HK-2 (cell line): Measurements from ENCODE around the gene ZNF302.
"Not testable (repeated sequence)": the region's sequence is repeated elsewhere in the genome, so short reads cannot be mapped to it uniquely, and the experiment has no call there.

Source experiments
- DNase-seq: peaks from one replicate; pipeline ENCODE4 v3.0.0-alpha.2; 2018; ENCODE audit not compliant: unreplicated experiment

The ZNF302 gene

DNA sequence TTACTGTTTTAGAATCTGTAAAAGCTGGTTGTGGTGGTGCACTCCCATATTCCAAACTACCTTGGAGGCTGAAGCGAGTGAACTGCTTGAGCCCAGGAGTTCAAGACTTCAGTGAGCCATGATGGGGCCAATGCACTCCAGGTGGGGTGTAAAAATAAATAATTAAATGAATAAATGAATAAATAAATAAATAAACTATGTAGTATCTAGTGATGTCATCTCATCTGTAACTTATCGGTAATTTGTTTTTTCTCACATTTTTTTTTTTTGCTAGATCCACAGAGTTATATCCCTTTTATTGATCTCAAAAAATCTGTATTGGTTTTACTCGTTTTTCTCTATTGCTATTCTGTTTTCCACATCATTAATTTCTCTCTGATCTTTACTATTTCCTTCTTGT is 5.5 kb upstream of the ZNF302 start:
- no peak for DNase-seq

DNA sequence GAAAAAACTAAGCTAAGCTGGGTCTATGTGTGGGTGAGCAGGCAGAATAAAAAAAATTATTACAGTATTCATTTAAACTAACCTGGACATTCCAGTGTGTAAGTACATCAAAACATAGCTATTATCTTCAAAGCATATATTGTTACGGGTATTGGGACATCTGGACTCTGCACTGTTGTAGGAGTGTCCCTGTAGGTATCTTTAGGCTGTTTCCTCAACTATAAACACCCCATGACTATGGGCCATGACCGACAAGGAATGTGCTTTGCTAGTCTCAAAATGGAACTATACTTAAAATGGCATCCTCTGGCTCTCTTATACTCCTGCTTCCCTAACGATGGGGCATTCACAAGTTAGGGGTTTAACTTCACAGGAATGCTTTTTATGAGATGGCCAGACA is 3.9 kb upstream of the ZNF302 start:
- no peak for DNase-seq

DNA sequence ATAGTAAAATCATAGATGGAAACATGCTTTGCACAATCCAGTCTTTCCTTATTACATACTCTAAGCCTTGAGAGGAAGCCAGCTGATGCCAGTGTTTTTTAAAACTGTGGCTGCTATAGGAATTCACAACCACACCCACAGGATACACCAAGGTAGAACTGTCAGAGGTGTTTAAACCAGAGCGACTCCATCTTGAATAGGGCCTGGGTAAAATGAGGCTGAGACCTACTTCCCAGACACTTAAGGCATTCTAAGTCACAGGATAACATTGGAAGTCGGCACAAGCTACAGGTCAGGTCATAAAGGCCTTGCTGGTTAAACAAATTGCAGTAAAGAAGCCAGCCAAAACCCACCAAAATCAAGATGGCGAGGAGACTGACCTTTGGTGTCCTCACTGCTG is 2.2 kb upstream of the ZNF302 start:
- DNase-seq = no peak

DNA sequence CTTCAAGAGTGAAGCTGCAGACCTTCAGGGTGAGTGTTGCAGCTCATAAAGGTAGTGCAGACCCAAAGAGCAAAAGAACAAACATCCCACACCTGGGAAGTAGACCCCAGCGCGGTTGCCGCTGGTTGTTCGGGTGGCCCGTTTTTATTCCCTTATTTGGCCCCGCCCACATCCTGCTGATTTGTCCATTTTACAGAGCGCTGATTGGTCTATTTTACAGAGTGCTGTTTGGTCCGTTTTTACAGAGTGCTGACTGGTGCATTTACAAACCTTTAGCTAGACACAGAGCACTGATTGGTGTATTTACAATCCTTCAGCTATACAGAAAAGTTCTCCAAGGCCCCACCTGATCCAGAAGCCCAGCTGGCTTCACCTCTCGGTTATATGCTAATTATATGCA is 1.6 kb upstream of the ZNF302 start:
- DNase-seq = no peak

DNA sequence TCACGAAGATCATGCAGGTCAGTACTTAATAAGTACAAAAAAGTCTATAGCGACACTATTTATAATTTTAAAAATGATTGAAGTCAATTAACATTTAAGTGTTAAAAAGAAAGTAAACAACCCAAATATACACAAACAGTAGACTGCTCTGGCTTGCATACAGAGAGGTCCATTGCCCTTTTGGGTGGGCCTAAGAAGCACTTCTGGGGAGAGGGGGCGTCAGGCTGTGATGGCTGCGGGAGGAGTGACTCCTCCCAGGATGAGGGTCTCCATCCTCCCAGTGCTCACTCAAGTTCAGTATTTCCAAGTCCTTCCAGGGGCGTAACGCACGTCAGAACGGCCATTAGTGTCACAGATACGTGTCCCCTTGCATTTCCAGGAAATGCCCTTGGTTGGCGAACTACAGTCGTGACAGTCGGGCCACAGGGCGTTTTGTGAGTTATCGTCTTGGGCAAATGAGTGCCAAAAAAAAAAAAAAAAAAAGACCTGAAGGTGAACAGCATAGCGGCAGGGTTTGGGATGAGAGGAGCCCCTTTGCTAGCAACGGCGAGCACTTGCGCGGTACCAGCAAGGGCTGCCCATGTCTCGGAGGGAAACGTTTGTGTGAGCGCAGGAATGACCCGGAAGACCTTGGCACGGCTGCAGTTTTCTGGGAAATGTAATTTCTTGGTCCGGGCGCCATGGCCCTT is 637 bp upstream of the ZNF302 start, which contains the start of gene SCGB2B2:
Gene SCGB2B2, minus strand, starts transcription at position 463 of the 689 bp plus-strand sequence. CDS start 82,596 bp downstream, outside the sequence.
- peak; percentile 62 for DNase-seq

DNA sequence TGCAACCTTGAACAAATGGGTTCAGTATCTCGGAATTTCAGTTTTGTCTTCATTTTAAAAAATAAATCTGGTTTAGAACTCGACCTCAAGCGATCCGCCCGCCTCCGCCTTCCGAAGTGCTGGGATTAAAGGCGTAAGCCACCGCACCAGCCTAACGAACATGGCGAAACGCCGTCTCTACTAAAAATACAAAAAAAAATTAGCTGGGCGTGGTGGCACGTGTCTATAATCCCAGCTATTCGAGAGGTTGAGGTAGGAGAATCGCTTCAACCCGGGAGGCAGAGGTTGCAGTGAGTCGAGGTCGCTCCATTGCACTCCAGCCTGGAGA is 571 bp downstream of the ZNF302 start:
- DNase-seq = no peak

DNA sequence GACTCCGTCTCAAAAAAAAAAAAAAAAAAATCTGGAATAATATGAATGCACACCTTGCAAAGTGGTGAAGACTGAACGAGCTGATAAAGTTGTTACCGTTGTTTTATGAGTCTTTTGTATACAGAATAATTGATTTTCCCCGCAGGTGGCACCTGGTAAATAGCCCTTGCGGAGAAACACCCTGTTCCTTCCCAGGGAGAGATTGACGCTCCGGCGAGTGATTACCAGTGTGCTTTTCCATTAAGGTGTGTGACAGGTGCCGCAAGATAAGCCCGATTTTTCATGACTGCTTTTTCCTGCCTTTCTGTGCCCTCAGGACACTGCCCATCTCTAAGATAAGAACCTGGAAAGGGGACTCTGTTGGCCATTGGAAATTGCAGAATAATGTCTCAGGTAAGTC is 943 bp downstream of the ZNF302 start:
- no peak for DNase-seq

DNA sequence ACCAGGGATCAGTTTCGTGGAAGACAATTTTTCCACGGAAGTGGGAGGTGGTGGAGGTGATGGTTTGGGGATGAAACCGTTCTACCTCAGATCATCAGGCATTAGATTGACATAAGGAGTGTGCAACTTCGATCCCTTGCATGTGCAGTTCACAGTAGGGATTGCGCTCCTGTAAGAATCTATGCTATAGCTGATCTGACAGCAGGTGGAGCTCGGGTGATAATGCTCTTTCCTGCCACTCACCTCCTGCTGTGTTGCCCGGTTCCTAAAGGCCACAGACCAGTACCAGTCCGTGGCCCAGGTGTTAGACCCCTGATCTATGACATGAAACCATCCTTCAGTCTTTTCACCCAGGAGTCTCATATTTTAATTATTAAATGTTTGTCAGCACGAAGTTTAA is 4.0 kb downstream of the ZNF302 start:
- no peak for DNase-seq

DNA sequence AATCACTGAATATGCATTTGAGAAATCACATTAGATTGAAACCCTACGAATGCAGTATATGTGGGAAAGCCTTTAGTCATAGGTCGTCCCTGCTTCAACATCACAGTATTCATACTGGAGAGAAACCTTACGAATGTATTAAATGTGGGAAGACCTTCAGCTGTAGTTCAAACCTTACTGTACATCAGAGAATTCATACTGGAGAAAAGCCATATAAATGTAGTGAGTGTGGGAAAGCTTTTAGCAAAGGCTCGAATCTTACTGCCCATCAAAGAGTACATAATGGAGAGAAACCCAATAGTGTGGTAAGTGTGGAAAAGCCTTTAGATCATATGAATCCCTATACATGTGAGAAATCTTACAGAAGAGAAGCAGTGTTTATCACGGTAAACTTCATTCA is 7.8 kb downstream of the ZNF302 start:
- DNase-seq = not testable (repeated sequence)

DNA sequence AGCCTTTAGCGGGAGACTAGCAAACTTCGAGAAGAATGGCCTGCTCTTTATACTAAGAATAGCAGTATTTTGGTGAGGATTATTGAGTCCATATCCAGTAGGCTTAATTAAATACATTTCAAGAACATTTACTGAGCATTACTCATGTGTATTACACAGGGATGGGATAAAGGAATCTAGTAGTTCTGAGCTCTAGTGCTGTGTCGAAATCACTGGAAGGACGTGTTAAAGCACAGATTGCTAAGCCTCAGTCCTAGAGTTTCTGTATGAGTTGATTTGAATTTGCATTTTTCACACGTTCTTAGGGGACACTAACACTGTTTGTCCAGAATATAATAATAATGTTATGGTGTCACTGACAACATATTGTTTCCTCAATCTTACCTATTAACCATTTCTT is 9.0 kb downstream of the ZNF302 start:
- no peak for DNase-seq

DNA sequence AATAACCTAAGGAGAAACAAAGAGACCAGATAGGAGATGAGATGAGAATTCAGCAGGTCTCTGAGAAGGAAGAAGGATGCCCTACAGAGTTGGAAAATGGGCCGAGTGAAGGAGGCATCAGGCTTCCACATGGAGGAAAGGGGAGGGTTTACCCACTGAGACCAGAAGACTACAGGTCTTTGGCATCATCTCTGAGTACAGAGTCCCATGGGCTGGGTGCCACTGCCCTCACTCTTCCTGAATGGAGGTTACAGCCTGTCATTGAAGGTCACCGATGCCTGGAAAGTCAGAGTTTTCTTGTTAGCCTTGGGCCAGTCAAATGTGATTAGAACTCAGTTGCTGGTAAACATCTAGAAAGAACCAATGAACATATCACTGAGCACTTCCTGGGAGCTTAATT is 9.9 kb downstream of the ZNF302 start:
- no peak for DNase-seq

DNA sequence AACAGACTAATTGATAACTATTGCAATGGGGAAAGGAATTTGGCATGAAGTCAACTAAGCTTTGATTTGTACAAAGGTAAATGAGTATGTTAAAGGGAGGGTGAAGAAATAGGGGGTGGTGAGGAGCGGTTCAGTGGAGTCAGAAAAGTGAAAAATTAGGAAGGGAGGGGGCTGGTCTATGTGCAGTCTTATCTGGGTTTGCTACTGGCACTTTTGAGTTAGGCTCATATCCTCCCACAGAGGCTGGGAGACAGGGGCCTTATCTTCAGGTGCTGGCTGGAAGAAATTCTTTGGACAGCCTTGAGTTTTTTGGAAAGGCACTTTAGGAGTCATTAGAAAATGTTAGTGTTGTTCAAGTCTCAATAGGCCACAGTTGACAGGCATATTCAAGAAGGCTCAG is 11.1 kb downstream of the ZNF302 start:
- no peak for DNase-seq

DNA sequence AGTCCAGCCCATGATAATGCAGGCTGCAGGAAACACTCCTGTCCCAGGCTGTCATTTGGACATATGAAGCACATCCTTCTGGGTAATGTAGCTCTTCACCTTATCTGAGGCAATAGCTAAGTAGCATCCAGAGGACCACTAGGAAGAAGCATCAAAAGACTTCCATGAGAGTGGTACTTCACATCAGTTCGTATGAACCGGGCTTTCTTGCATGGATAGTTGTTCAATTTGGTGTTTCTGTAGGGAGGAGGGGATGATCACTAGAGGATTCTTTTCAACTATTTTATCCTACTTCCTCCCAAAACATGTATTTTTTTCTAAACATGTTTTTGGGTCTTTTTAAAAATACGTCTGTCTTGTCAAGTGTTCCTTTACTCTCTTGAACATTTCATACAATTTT is 12.9 kb downstream of the ZNF302 start:
- no peak for DNase-seq

DNA sequence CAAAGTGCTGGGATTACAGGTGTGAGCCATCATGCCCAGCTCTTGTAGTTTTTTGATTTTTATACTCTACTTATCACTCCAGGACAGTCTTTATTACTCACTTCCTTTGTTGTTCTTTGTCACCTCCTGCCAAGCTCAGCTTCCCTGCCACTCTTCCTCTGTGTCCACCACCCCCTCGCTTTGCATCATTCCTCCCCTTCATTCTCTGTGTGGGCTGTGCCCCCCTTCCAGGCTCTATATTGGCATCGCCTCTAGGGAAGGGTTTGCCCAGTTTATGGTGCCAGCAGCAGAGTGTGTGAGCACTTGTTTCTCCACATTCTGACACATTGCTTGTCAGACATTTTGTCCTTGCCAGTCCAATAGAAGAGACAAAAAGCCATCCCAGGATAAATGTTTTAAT is 15.1 kb downstream of the ZNF302 start:
- no peak for DNase-seq

DNA sequence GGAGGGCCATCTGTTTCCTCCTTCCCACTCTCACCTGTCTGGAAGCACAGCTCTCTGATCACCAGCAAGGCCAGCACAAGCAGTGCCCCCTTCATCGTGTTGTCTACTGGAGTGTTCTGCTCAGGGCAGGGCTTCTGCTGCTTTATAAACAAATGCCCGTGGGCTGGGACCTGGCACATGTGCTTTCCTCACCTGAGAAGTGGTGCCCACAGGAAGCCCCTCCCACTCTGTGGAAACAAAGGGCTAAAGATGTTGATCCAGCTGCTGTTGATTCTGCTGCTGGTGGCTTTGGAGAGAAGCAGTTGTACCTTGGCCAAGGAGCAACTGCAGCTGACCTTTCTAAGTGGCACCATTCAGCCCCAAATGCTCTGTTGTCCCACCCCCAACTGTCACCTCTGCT is 30.2 kb downstream of the ZNF302 start:
- DNase-seq = no peak

DNA sequence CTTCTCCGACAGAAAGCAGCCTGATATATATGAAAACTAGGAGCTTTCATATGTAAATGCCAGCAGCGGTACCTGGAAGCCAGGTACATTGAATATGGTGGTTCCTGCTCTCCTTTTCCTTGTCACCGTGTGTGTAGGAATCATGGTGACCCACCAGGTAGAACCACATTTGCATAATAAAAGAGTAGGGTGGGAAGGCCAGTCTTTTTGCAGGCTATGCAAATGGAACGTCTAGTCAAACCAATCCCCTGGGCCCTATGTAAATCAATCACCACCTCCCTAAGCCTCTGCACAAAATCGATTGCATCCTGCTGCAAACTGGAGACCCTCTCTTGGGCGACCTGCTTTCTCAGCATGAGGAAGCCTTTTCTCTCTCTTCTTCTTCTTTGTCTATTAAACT is 34.4 kb downstream of the ZNF302 start:
- no peak for DNase-seq

DNA sequence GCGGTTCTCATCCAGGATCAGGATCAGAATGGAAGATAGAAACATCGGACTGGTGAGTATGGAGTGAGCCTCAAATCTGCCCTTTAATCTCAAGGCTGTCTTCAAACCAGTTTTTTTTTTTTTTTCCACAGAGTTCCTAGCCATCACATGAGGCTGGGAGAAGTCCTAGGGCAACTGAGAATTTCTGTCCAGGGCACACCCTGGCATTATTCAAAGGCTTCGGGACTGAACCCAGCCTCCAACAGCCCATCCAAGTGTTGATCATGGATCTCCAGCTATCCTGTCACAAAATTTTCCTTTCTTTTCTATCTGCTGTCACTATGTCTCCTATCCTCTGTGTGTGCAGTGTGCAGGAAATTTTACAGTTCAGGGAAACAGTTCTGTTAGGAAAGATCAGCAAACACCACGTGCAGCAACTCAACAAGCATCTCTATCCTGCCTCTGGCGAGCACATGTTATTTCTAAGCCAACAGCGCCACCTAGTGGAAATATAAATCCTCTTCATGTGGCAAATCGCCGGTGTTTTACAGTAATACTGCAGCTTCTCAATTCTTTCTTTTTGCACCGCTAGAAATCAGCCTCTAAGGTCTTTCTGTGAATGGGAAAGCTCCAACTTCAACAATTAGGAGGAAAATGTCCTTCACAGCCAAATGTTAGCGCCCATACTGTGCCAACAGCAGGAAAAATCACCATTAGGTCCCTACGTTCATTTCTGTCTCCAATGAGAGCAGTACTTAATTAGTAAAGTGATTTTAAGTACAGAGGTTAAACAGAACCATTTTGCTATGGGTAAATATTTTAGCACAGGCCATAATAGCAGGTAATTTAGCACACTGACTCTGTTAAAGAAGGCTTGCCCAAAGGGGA is 35.1 kb downstream of the ZNF302 start:
- peak; percentile 42 for DNase-seq

DNA sequence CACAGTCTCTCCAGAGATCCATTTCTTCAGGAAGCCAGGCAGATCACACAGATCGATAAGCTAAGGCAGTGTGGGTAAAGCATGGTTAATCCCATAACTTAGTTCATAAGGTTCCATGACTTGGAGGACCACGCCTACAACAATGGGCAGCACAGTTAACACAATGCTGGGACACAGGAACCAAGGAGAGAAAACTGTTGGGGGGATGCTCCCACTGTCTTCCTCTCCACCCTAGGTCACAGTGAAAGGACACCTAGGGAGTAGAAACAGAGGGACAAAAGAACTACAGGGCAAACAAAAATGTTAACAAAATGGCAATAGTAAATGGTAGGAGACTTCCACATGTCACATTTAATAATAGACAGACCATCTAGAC is 35.8 kb downstream of the ZNF302 start:
- no peak for DNase-seq

DNA sequence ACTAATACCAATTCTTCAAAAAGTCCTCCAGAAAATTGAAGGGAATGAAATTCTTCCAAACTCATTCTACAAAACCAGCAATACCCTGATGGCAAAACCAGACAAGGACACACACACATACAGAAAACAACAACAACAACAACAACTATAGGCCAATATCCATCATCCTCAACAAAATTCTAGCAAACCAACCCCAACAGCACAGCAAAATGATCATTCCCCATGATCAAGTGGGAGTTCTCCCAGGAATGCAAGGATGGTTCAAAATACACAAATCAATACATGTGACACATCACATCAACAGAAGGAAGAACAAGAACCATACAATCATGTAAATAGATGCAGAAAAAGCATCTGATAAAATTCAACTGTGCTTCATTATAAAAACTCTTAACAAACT is 37.9 kb downstream of the ZNF302 start:
- no peak for DNase-seq

DNA sequence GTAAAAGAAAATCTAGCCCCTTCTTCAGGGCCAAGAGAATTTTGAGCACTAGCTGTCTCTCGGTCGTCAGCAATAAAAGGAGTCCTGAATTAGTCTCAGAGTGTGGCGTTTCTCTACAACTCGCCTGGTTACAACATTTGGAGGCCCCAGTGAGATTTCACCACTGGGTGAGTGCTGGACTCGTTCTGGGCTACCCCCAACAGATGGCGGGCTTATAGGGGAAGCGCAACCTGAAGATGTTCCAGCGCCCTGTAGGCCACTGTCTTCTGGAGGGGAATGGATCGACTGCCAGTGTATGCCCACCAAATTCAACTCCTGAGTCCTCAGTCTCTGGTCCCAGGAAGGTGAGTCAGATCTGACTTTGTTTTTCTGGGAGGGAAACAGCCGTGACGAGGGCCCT is 44.9 kb downstream of the ZNF302 start:
- DNase-seq = no peak

DNA sequence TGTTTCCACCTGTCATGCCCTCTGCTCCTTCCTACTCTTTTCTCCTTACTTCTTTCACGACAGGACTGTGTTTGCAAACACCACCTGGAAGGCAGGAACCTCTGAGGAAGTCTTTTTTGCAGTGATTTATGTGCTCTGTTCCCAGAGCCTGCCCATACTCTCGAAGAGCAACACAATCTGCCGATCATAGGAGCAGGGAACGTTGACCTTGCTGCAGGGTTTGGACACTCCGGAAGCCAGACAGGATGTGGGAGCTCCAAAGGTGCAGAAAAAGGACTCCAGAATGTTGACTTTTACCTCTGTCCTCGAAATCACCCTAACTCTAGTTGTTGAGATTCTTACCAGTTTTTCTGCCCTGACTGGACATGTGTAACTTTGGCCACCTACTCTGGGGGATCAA is 47.9 kb downstream of the ZNF302 start:
- DNase-seq = no peak

DNA sequence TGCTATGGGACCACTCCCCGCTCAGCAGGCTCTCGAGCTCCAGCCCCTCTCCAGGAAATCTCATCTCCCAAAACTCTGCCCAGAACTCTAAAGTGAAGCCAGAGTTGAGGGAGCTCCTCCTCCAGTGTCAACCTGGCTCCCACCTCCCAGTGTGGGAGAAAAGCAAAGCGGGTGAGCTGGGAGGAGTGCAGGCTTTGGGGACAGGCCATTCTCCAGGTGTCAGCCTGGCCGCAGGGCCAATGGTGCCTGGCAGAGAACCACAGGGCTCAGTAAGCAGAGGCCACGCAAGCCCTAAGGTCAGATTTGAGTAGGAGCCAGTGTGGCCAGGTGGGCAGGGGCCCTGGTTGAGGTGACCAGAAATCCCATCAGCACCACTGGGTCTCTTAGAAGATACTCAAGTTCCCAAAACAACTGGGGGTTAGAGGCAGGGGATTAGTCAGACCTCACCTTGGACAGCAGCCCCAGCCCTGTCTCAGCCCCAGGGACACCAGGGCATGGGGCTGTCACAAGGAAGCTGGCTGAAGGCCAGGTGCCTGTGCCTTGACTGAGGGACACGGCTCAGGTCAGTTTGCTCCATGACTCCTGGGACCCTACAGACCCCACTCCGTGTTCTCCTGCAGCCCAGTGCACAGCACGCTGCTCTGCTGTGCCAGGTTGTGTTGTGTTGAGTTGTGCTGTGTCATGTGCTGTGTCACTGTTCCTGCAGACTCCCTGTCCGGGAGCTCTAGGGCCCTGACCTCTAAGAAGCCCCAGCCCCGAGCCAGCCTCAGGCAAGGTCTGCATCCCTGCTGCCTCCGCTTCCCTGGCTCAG is 53.7 kb downstream of the ZNF302 start:
- no peak for DNase-seq

DNA sequence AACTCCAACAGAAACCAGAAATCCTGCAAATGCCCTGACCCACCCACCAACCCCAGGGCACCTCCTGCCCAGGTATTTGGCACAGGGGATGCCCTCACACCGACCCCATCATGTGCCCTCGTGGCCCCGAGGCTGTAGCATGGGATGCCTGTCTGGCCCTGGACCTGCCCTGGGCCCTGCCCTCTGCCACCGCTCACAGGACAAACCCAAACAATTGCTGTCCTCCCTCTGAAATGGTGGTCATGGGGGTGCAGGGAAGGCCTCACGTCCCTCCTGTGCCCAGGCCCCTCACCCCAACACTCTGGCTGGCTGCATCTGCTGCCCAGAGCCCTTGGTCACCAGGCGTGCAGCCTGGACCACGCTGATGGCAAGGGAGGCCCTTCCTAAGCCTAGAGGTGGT is 54.5 kb downstream of the ZNF302 start:
- DNase-seq = no peak
